PFSK-1 (cell line): ENCODE results near the gene CNNM3.

Source experiments
- FOXP2 ChIP-seq: optimal IDR thresholded peaks from 2 replicates; pipeline ENCODE3; 2011; ENCODE audit warnings: borderline replicate concordance, control low read depth, inconsistent platforms; ENCODE audit not compliant: insufficient read depth; ENCODE audit errors: extremely low read length, extremely low read depth
- POLR2AphosphoS5 ChIP-seq: IDR thresholded peaks from 2 replicates; pipeline ENCODE4 v1.6.1; 2012; ENCODE audit warnings: low read depth, mild to moderate bottlenecking, control low read depth, low read length, moderate library complexity
- REST ChIP-seq, 2 experiments: IDR thresholded peaks; 2 replicates each; pipeline versions ENCODE4 v1.6.1 to v1.8.0; 2011 to 2012; ENCODE audit warnings: low read depth in 2 of 2, low read length in 2 of 2, control low read depth in 1 of 2, inconsistent platforms in 1 of 2, mild to moderate bottlenecking in 1 of 2, moderate library complexity in 1 of 2; ENCODE audit not compliant: insufficient read depth in 1 of 2
- SIN3A ChIP-seq: IDR thresholded peaks from 2 replicates; pipeline ENCODE4 v1.6.1; 2012; ENCODE audit warnings: mild to moderate bottlenecking, low read length, moderate library complexity, borderline replicate concordance; ENCODE audit not compliant: insufficient read depth
- TAF1 ChIP-seq: IDR thresholded peaks from 2 replicates; pipeline ENCODE4 v1.6.1; 2012; ENCODE audit warnings: low read length, control low read depth, borderline replicate concordance; ENCODE audit not compliant: insufficient read depth

The CNNM3 gene

GRCh38 chr2:96789245-96789617, 26.8 kb upstream of the CNNM3 start:
- TF ChIP-seq POLR2AphosphoS5, result no peak

- no peak for TF ChIP-seq TAF1
- TF ChIP-seq REST (IDR thresholded peaks at IDR 0.05; ENCODE audit: insufficient read depth in 1 of 2, low read depth in 2 of 2, low read length in 2 of 2), result no peak
- TF ChIP-seq POLR2AphosphoS5, result no peak
- no peak for TF ChIP-seq SIN3A
- no peak for TF ChIP-seq FOXP2
These were observed 23.0 kb upstream of the CNNM3 start for GRCh38 chr2:96792772-96793749.

GRCh38 chr2:96795076-96795475, 21.0 kb upstream of the CNNM3 start:
- TF ChIP-seq FOXP2 (no peak), REST (IDR thresholded peaks at IDR 0.05; ENCODE audit: insufficient read depth in 1 of 2, low read depth in 2 of 2, low read length in 2 of 2) (no peak), SIN3A (no peak), POLR2AphosphoS5 (no peak), TAF1 (no peak)

- TF ChIP-seq REST (IDR thresholded peaks at IDR 0.05; ENCODE audit: insufficient read depth in 1 of 2, low read depth in 2 of 2, low read length in 2 of 2) (no peak), TAF1 (no peak), SIN3A (no peak)
These were observed 18.9 kb upstream of the CNNM3 start for GRCh38 chr2:96797066-96797625.

- TF ChIP-seq SIN3A (no peak), REST (IDR thresholded peaks at IDR 0.05; ENCODE audit: insufficient read depth in 1 of 2, low read depth in 2 of 2, low read length in 2 of 2) (no peak), TAF1 (no peak), POLR2AphosphoS5 (no peak), FOXP2 (no peak)
These were observed 17.1 kb upstream of the CNNM3 start for GRCh38 chr2:96798733-96799622.
